Retina (tissue), 1 donor: Measurements from ENCODE around the gene MRAP2.
"Not testable (repeated sequence)": the region's sequence is repeated elsewhere in the genome, so short reads cannot be mapped to it uniquely, and the experiment has no call there.

Experiments used
- DNase-seq: peaks from one replicate; pipeline ENCODE4 v3.0.0-alpha.2; 2016

The MRAP2 gene

DNA sequence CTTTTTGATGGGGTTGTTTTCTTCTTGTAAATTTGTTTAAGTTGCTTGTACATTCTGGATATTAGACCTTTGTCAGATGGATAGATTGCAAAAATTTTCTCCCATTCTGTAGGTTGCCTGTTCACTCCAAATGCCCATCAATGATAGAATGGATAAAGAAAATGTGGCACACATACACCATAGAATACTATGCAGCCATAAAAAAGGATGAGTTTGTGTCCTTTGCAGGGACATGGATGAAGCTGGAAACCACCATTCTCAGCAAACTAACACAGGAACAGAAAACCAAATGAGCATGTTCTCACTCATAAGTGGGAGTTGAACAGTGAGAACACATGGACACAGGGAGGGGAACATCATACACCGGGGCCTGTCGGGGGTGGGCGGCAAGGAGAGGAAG is 1.6 kb upstream of the MRAP2 start:
- DNase-seq: not testable (repeated sequence)

DNA sequence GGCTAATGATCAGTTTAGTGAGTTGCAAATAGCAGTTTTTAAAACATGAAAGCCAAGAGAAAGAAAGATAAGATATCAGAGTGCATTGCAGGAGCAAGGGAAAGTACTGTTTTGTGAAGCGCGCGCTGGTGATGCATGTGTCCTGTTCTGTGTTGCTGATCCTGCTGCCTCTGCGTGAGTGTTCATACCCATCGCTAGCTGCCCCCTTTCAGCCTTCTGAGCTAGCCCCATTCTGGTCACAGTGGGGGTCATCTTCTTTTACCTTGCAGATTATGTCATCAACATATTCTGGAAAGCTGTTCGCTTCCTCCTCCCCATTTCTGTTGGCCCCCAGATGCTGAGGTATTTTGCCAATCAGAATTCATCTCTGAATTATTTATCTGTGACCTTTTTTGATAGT is 1.9 kb downstream of the MRAP2 start:
- no peak for DNase-seq

DNA sequence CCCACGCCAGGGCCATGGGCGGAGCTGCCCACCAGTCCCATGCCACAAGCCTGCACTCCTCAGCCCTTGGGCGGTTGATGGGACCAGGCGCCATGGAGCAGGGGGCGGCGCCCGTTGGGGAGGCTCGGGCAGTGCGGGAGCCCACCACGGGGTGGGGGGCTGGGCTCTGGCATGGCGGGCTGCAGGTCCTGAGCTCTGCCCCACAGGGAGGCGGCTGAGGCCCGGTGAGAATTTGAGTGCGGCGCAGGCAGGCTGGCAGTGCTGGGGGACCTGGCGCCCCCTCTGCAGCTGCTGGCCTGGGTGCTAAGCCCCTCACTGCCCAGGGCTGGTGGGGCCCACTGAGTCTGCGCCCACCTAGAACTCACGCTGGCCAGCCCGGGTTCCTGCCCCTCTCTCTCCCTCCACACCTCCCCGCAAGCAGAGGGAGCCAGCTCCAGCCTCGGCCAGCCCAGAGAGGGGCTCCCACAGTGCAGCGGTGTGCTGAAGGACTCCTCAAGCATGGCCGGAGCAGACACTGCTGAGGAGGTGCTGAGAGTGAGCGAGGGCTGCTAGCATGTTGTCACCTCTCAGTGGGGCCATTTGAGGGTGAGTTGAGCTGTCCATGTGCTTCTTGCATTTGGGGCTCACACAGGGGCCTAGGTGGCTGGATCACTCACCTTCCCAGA is 4.0 kb downstream of the MRAP2 start:
- no peak for DNase-seq

DNA sequence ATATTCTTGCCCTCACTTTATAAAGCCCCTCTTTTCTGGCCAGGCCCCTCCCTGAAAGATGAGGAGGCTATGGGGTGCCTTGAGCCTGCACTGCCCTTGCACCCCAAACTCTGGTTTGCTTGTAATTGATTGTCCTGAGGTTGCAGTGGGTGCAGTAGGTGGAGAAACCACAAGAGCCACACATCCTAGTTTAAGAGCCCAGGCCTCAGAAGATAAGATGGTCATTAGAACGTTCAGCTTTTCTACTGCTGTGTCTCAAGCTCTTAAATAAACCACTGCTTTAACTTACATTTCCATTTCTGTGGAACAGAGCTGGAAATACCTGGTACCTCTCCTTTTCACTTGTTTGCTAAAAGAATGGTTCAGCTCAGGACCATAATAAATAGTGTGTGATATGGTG is 9.0 kb downstream of the MRAP2 start:
- no peak for DNase-seq

DNA sequence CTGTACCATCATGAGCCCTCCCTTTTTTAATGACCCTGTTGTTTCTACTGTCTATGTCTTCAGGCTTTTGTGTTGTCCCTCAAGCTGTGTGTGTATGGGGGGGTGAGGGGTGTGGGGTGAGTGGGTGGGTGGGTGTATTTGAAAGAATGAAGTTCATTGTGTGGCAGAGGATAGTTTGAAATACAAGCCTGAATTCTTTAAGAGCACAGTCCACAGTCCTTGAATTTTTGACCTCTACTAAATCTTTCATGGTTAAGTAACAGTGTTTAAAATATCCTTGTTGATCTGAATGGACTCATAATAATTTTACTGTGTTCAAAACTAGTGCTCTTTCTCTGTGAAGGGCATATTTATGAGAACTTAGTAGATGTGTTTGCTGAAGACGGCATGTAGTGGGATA is 10.0 kb downstream of the MRAP2 start:
- no peak for DNase-seq

DNA sequence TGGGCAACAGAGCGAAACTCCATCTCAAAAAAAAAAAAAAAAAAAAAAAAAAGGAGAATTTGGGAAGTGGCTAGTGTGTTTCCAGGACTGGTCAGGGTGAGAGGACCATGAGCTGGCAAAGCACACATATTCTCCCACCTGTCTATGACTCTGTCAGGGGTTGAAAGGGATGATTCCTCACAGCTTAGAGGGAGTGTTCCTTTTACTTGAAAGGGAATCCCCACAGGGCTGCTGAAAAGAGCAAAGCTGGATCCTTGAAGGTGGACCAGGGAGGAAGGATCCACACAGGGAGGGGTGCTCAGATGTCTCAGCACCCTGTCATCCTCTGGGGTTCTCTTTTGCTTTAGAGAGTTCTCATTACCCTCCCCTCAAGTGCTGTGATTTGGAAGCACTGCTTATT is 13.2 kb downstream of the MRAP2 start:
- no peak for DNase-seq

DNA sequence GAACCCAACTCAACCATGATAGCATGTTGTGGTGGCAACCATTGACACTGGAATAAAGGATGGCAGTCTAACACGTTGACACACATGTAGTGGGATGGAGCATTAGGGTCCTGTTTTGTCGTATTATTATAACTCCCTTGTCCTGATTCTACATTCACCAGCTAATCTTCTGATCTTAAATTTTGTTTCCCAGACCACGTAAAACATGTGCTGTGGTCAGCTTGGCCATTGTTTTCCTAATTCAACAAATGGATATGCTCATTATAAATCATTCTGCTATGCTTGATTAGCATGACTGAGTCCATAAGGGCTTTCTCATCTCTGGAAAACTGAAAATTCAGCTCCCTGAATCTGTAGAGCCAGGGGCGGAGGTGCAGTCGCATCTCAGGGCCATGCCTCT is 15.0 kb downstream of the MRAP2 start:
- DNase-seq: no peak

DNA sequence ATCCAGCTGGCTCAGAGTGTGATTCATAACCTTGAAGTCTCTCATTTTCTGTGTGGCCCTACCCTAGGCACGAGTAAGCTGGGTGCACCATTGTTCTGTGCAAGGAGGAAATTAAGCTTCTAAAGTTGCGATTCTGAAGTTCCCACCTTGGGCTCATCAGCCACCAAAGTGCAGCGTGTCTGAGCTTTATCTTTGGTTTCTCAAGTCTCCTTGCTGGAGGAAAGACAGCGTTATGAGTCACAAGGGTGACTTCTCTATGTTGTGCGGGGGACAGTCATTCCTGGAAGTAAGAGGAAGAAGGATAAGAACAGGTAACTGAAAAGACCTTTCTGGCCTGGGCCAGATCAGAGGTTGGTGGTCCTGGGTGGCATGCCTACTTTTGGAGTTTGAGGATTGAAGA is 16.8 kb downstream of the MRAP2 start:
- no peak for DNase-seq

DNA sequence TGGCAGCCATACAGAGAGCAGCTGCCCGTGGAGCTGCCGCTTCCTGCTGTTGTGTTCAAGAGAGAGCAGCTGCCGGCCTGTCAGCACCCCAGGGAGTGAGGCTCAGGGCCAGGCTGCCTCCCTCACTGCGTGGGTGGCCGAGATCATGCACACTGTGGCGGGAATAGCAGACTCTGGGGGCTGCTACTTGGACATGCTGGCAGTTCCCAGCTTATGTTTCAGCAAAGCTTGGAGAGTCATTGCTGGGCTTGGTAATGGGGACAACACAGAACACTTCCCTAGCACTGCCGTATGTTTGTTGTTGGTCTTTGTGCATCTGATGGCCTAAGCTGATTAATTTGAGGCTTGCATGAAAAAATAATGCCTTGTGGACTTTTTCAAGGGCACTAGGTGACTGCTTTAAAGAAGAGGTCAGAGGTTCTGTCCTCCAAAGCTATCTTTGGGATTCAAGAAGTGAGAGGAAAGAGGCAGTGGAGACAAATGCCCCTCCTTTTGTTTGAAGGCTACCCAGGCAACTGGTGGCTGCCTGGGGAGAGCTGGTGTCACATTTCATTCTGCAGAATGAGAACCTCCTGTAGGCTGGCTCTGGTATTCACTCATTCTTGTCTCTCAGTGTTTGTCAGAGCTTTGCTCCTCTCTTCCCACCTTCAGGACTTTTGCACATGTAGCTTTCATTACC is 18.8 kb downstream of the MRAP2 start:
- DNase-seq: peak; percentile 84

DNA sequence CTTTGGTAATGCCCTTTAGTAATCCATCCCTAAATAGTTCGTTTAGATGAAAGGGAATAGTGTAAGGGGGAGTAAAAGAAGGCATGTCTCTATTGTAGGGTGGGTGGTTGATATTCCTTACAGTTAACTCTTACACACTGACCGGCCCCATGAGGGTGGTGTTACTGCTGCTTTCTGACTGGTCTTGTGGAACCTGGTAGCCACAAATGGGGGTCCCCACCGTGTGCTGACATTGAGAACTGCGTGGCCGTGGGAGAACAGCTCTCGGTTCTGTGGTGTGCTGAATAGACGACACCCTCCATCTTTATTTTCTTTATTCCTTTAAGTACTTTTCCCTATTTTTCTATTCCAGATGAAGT is 19.3 kb downstream of the MRAP2 start:
- no peak for DNase-seq

DNA sequence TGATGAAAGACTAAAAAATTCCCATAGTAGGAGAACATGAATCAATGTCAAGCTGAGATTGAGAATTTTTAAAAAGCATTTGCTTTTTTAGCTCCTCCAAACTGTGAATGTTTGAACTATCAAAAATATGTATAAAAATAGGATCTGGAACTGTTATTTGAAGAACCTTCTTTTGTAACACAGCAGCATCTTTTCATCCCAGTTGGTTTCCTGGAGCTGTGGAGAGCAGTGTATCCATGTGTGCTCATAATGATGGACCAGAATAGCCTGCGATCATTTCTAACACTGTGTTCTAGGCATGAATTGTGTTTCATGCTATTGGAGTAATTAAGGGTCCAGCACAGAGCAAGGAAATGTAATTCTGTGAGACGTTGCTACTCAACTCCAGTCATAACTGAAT is 22.1 kb downstream of the MRAP2 start:
- no peak for DNase-seq

DNA sequence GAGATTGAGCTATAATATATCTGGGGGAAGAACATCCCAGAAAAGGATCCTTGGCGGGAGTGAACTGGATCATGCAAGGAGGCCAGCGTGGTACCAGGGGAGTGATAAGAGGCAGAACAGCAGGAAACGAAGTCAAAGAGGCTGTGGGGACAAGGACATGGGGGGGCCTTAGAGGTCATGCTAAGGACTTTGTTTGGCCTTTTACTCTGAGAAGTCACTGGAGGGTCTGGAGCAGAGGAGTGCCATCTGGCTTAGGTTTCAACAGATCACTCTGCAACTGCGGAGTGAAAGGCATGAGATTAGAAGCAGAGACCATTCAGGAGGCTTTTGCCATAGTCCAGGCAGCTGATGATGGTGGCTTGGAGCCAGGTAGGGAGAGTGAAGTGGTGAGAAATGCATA is 24.3 kb downstream of the MRAP2 start:
- no peak for DNase-seq

DNA sequence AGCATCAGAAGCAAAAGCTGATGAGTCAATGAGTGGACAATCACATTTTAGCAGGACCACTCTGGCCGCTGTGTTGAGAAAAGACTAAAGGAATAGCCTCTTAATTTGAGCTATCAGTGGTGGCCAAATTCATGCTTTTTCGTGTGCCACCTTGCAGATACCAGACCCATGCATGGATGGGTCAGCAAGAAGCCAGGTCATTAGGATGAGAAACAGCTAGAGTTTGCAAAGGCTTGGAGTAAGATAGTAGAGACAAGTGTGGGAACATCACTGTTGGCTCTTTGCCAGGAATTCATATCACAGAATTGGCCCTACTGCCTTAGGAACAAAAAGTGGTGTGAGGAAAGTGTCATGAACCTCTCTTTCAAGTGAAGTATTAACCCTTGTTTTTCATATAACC is 25.5 kb downstream of the MRAP2 start:
- DNase-seq: no peak

DNA sequence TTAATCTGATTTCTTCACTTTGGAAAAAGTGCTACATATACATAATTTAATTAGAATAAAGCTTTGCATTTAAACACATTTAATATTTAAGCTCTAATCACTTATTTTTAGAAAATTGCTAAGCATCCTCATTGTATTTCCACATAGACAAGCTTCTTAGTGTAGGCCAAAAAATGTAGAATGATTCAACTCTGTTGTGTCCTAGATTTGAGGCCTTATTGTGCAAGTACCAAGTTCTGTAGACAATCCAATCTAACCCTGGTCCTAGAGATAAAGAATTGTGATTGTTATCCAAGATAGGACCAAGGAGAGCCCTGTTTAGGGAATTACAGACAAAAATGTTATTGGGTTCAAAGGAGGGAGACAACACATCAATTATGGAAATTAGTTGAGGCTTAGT is 27.6 kb downstream of the MRAP2 start:
- no peak for DNase-seq

DNA sequence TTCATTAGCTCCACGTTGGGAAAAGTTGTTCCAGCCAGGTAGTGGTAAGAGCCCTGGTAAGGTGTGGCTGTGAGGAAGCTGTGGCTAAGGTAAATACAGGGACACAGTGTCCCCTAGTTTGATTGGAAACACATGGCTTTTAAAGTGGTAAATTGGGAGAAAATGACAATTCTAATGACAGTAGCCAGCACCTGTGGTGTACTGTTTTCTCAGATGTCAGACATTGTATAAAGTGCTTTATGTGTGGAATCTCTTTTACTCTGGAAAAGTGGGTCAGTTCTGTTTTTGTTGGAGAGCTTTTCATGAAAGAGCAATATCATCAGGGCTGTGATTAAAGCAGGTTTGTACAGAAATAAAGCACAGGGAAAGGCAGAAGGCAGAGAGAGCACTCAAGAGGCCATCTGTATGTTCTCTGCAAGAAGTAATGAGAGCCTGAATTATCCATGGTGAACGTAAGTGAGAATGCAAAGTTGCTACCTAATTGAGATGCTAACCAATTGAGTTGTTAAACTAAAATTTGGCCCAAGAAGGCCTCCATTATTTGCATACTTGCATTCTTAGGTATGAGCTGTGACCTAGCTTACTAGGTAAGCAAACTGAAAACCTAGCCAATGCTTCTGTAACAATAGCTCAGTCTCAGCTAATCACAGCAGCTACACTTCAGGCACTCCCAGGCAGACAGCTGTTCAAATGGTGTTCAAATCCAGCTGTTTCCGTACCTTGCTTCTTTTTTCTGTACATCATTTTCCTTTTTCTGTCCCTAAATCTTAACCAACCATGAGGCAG is 28.2 kb downstream of the MRAP2 start:
- DNase-seq: no peak

DNA sequence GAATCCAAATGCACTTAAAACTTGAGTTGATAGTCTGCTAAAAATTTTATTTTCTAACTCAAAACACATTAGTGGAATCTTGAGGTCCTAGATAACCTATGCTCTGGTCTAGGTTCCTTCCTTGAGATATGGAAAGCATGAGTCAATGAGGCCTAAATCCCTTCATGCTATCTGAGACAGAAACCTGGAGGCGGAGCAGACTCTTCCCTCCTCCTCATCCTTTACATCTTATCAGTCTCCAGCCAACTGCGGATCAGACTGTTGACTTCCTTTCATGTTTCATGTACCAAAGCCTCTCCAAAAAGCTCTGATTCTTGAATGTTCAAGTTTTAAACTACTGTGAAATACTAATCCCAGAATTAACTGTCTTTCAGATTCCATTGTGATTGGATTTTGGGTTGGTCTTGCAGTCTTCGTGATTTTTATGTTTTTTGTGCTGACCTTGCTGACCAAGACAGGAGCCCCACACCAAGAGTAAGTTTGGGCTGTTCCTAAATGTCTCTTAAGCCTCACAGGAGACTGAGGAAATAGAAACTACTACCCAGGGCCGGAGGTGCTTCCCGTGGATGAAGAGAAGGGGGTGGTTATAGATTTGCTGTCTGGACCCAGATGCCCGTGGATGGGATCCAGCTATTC is 29.1 kb downstream of the MRAP2 start:
- DNase-seq: no peak

DNA sequence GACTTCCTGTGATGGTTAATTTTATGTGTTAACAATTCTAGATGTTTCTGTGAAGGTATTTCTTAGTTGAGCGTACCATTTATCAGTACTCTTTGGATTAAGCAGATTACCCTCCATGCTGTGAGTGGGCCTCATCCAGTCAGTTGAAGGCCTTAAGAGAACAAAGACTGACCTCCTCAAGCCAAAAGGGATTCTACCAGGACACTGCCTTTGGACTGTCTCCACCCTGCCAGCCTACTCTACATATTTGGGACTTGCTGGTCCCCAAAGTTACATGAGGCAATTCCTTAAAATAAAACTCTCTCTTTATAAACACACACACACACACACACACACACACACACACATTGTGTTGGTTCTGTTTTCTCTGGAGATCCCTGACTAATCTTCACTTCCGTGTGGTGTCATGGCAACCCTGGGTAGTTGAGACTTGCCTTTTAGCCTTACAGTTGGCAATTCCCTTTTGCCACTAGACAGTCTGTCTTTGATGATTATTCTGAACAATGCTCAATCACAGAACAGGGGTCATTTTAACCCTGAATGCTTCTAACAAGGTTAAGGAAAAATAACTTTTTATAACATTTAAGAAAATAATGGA is 32.2 kb downstream of the MRAP2 start:
- DNase-seq: no peak

DNA sequence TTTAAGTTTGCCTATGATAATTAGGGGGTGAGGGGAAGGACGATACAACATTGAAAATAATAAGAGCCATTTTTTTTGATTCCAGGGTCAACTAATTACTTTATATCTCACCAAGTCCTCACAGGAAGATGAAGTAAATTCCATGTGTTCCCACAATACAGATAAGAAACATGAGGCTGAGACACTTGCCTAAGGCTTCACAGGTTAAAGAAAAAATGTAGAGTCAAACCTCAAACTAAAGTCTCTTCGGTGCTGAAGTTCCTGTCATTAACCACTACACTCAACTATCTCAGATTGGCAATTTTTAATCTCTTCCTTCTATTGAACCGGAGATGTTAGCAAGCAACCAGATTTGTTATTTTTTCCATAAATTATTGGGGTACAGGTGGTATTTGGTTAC is 33.0 kb downstream of the MRAP2 start:
- no peak for DNase-seq

DNA sequence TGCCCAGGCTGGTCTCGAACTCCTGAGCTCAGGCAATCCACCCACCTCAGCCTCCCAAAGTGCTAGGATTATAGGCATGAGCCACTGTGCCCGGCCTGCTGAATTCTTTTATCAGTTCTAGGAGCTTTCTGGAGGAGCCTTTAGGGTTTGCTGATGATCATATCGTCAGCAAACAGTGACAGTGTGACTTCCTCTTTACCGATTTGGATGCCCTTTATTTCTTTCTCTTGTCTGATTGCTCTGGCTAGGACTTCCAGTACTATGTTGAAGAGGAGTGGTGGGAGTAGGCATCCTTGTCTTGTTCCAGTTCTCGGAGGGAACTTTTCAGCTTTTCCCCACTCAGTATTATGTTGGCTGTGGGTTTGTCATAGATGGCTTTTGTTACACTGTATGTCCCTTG is 35.3 kb downstream of the MRAP2 start:
- DNase-seq: not testable (repeated sequence)

DNA sequence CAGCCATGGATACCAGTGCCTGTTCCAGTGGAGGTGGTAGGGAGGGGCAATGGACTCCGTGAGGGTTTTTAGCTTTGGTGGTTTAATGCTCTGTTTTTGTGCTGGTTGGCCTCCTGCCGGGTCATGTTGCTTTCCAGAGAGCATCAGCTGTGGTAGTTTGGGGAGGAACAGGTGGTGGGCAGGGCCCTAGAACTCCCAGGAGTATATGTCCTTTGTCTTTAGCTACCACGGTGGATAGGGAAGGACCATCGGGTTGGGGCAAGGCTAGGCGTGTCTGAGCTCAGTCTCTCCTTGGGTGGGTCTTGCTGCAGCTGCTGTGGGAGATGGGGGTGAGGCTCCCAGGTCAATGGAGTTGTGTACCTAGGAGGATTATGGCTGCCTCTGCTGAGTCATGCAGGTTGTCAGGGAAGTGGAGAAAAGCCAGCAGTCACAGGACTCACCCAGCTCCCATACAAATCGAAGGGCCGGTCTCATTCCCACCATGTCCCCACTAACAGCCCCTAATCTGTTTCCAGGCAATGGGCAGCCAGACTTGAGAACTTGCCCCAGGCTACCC is 38.9 kb downstream of the MRAP2 start:
- no peak for DNase-seq

DNA sequence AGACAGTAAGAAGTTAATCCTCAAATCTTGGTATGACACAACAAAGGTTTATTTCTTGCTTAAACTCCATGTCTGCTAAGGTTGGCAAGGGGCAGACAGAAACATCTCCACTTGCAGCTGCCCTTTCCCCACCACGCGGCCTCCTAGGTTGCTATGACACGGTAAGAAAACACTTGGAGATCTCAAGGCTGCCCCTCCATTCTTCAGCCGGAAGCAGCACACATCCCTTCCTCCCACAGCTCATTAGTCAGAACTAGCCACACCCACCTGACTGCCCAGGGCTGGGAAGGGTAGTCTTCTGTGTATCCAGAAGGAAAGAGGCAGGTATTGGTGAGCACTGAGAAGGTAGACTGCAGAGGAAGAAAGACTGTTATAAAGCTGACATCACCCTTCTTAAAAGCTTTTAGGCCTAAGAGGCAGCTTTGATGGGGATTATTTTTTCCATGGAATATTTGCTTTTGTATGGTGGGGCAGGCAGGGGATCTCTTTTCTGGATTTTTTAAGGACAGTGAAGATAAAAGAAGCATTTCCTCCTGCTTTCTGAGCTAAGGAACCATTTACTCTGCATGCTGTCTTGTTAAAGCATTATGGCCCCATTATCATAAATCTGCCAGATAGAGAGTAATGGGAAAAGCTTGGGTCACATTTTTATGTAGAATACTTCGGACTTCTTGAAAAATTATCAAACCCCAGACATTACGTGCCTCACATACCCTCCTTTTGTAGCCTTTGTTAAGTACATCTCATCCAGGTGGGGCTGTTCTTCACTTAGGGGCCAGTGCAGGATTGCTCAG is 41.6 kb downstream of the MRAP2 start:
- DNase-seq: no peak

DNA sequence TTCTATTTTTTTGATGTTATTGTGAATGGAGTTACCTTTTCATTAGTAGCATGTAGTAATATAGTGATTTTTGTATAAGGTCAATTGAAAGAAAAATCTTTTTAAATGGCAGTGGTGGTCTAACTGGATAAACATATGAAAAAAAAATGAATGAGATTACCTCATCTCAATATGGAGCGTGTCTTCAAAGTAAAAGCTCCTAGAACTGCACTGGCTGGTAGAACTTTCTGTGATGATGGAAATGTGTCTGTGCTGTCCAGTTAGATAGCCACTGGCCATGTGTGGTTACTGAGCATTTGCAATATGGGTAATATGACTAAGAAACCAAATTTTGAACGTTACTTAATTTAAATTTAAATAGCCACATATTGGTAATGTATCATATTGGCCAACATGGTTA is 44.1 kb downstream of the MRAP2 start:
- DNase-seq: no peak
